Measurements from ENCODE around the gene RAPGEF2.

Gene RAPGEF2

GRCh38 chr4:159144112-159144694, 41.3 kb downstream of the RAPGEF2 start:
- H3K4me3 Mint-ChIP-seq, result no peak overlapping the region
- H3K9me3 Mint-ChIP-seq, result no peaks in the 10 kb centered on the region
- peaks cover 23% of the 10 kb centered on the region for H3K4me1 Mint-ChIP-seq
- no peak for TF ChIP-seq CTCF (IDR thresholded peaks at IDR 0.05; ENCODE audit: unreplicated experiment in 3 of 3)
- no peaks in the 10 kb centered on the region for H3K36me3 Mint-ChIP-seq (ENCODE audit: low read depth)
- peak overlapping the region in 1 of 3 experiments; percentile 29 for H3K27ac Mint-ChIP-seq
- H3K27me3 Mint-ChIP-seq (ENCODE audit: low read depth), result no peaks in the 10 kb centered on the region

- TF ChIP-seq CTCF (IDR thresholded peaks at IDR 0.05; ENCODE audit: unreplicated experiment in 3 of 3), result no peak
- Mint-ChIP-seq H3K27ac (no peak overlapping the region), H3K4me3 (no peak overlapping the region), H3K27me3 (ENCODE audit: low read depth) (no peaks in the 10 kb centered on the region), H3K9me3 (no peaks in the 10 kb centered on the region), H3K4me1 (peaks cover 25% of the 10 kb centered on the region), H3K36me3 (ENCODE audit: low read depth) (no peaks in the 10 kb centered on the region)
These were observed 42.6 kb downstream of the RAPGEF2 start for GRCh38 chr4:159145318-159145991.

- Mint-ChIP-seq H3K36me3 (ENCODE audit: low read depth) (no peaks in the 10 kb centered on the region), H3K9me3 (no peaks in the 10 kb centered on the region), H3K4me3 (no peak overlapping the region), H3K4me1 (peaks cover 31% of the 10 kb centered on the region), H3K27me3 (ENCODE audit: low read depth) (no peaks in the 10 kb centered on the region), H3K27ac (no peak overlapping the region)
- no peak for TF ChIP-seq CTCF (IDR thresholded peaks at IDR 0.05; ENCODE audit: unreplicated experiment in 3 of 3)
These were observed 43.1 kb downstream of the RAPGEF2 start for GRCh38 chr4:159145992-159146330.

GRCh38 chr4:159146488-159146887, 43.6 kb downstream of the RAPGEF2 start:
- H3K4me1 Mint-ChIP-seq, result peaks cover 29% of the 10 kb centered on the region
- H3K9me3 Mint-ChIP-seq, result no peaks in the 10 kb centered on the region
- H3K27me3 Mint-ChIP-seq (ENCODE audit: low read depth), result no peaks in the 10 kb centered on the region
- H3K36me3 Mint-ChIP-seq (ENCODE audit: low read depth), result no peaks in the 10 kb centered on the region
- H3K4me3 Mint-ChIP-seq, result no peak overlapping the region
- no peak for TF ChIP-seq CTCF (IDR thresholded peaks at IDR 0.05; ENCODE audit: unreplicated experiment in 3 of 3)
- no peak overlapping the region for H3K27ac Mint-ChIP-seq

GRCh38 chr4:159148441-159148840, 45.6 kb downstream of the RAPGEF2 start:
- no peaks in the 10 kb centered on the region for H3K36me3 Mint-ChIP-seq (ENCODE audit: low read depth)
- no peak overlapping the region for H3K27ac Mint-ChIP-seq
- no peaks in the 10 kb centered on the region for H3K9me3 Mint-ChIP-seq
- H3K4me3 Mint-ChIP-seq, result no peak overlapping the region
- no peaks in the 10 kb centered on the region for H3K27me3 Mint-ChIP-seq (ENCODE audit: low read depth)
- H3K4me1 Mint-ChIP-seq, result peaks cover 30% of the 10 kb centered on the region
- TF ChIP-seq CTCF (IDR thresholded peaks at IDR 0.05; ENCODE audit: unreplicated experiment in 3 of 3), result no peak

- no peak for TF ChIP-seq CTCF (IDR thresholded peaks at IDR 0.05; ENCODE audit: unreplicated experiment in 3 of 3)
- Mint-ChIP-seq H3K36me3 (ENCODE audit: low read depth) (no peaks in the 10 kb centered on the region), H3K27ac (no peak overlapping the region), H3K4me3 (no peak overlapping the region), H3K27me3 (ENCODE audit: low read depth) (no peaks in the 10 kb centered on the region), H3K4me1 (peaks cover 20% of the 10 kb centered on the region), H3K9me3 (no peaks in the 10 kb centered on the region)
These were observed 46.8 kb downstream of the RAPGEF2 start for GRCh38 chr4:159149666-159150065.
